Tibial nerve (tissue), 3 donors: ENCODE results near the gene CSNK1G2.

Experiments
- POLR2A ChIP-seq, 2 donors: fragments of 450-650 bp; IDR thresholded peaks; one replicate each; pipeline ENCODE4 v1.6.1; 2017; ENCODE audit warnings: antibody characterized with exemption in 2 of 2, mild to moderate bottlenecking in 2 of 2, moderate library complexity in 2 of 2
- TF ChIP-seq, protein P1 (sequence below), 5 experiments: fragments of 200-600 bp in 3 of 5; fragments of 450-650 bp in 2 of 5; sonication (generic) in 3 of 5; IDR thresholded peaks; one replicate each; pipeline ENCODE4 v1.5.1; 2016 to 2019; ENCODE audit warnings: antibody characterized with exemption in 5 of 5, mild to moderate bottlenecking in 3 of 5, moderate library complexity in 2 of 5

DNA sequence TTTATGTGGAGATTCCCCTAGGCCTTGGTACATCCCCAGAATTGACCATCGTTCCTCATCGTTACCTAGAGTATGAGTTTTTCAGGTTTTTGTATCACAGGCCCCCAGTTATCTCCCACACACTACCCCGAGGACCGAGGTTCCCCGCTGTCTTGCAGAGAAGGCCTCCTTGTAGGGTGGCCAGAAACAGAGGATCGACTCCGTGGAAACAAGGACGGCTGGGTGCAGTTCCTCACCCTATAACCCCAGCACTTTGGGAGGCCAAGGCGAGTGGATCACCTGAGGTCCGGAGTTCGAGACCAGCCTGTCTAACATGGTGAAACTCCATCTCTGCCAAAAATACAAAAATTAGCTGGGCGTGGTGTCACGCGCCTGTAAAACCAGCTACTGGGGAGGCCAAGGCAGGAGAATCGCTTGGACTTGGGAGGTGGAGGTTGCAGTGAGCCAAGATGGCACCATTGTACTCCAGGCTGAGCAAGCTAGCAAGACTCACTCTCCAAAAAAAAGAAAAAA, 35.1 kb upstream of the CSNK1G2 start:
- TF ChIP-seq, protein P1, sequence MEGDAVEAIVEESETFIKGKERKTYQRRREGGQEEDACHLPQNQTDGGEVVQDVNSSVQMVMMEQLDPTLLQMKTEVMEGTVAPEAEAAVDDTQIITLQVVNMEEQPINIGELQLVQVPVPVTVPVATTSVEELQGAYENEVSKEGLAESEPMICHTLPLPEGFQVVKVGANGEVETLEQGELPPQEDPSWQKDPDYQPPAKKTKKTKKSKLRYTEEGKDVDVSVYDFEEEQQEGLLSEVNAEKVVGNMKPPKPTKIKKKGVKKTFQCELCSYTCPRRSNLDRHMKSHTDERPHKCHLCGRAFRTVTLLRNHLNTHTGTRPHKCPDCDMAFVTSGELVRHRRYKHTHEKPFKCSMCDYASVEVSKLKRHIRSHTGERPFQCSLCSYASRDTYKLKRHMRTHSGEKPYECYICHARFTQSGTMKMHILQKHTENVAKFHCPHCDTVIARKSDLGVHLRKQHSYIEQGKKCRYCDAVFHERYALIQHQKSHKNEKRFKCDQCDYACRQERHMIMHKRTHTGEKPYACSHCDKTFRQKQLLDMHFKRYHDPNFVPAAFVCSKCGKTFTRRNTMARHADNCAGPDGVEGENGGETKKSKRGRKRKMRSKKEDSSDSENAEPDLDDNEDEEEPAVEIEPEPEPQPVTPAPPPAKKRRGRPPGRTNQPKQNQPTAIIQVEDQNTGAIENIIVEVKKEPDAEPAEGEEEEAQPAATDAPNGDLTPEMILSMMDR (IDR thresholded peaks at IDR 0.05), result no peak
- no peak for TF ChIP-seq POLR2A (IDR thresholded peaks at IDR 0.05)
